D721Med (cell line): ENCODE results near the gene GPR62.

Experiments used
- DNase-seq: peaks from one replicate; pipeline ENCODE4 v3.0.0; 2011; ENCODE audit warnings: low spot score; ENCODE audit not compliant: insufficient read length
- FAIRE-seq: peaks from 2 replicates; lab custom pipeline; 2011; peaks lifted over from hg19 to GRCh38; lab: Jason Lieb, UNC
- CTCF ChIP-seq: IDR thresholded peaks from 2 replicates; pipeline ENCODE4 v1.5.1; 2012; ENCODE audit warnings: mild to moderate bottlenecking, control low read depth; ENCODE audit not compliant: insufficient read depth; ENCODE audit errors: missing control alignments

GPR62 gene

DNA sequence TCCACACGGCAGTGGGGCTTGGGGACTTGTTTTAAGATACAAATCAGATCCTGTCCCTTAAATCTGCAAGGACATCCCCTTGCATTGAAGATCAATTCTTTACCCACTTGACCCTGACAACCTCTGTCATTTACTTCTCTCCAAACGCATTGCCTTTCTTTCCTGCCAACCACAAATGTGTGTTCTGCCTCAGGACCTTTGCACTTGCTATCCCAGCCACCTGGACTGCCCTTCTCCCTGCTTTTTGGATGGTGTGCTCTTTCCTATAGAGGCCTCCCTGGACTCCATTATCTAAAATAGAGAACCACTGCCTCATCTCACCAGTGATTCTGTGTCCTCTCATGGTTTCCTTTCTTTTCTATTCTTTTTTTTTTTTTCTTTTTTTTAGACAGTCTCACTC lies 42.0 kb downstream of the GPR62 start:
- FAIRE-seq: no peak
- no peak for TF ChIP-seq CTCF
- DNase-seq: no peak

DNA sequence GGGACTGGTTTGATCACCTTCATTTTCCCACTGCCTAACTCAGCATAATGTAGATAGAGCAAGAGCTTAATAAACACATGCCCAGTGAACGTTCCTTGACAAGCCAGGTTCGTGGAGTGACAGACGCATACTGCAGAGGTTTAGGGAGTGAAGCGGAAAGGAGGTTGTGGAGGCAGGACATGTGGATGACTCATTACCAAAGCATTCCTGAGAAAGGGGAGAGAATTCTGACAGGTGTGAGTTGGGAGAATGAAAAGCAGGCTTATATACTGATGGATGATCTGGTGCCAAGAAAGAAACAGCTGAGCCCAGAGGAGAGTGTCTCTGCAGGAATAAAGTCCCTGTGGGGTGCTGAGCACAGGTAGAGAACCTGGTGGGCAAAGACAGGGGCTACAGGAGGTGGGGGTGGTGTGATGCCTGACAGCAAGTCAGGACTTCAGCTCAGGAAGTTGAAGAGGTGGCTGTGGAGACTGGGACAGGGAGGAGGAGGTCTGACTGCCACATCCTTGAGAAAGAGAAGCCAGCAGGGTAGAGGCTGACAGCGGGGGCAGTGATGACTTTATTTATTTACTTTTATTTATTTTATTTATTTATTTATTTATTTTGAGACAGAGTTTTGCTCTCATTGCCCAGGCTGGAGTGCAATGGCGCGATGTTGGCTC lies 42.9 kb downstream of the GPR62 start:
- no peak for DNase-seq
- FAIRE-seq: no peak
- TF ChIP-seq CTCF: no peak

DNA sequence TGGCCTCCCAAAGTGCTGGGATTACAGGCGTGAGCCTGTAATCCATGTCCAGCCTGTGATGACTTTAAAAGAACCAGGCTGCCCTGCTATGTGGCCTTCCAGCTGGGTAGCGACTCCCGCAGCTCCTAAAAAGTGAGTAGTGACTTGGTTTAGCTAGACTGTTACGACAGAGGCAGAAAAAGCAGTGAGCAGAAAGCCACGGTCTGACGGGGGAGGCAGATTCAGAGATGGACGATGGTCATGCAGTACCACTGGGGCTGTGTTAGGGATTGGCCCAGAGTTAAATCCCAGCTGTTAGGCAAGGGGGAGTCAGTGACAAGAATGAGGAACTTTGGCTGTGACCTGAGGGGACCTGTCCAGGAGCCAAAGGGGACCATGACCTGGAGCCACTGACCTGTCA lies 43.6 kb downstream of the GPR62 start:
- no peak for TF ChIP-seq CTCF
- no peak for DNase-seq
- FAIRE-seq: no peak

- no peak for TF ChIP-seq CTCF
- no peak for DNase-seq
- FAIRE-seq: no peak
These were observed 44.7 kb downstream of the GPR62 start for GRCh38 chr3:51999846-52000245.

DNA sequence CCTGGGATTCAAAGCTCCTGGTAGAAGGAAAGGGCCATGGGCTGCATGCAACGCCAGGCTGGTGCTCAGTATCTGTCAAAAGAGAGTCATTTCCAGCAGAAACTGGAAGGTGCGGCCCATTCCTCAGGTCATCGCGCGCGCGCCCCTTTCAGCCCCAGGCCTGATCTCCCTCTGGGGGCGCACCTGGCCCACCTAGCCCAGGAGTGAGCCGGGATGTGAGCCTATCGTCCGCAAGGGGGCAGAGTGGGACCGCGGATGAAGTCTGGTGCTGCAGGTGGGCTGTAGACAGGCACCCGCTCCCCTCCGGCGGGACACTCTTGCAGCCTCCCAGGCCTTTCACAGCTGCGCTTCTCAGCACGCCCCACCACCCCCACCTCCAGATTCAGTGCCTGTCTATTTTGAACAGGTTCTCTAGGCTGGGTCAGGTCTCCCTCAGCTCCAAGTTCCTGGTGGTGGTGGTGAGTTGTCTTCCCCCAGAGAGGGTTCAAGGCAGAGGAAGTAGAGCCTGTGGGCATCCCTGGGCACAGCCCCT lies 46.3 kb downstream of the GPR62 start:
- TF ChIP-seq CTCF: peak; percentile 93
- peak; percentile 97 for DNase-seq
- no peak for FAIRE-seq

DNA sequence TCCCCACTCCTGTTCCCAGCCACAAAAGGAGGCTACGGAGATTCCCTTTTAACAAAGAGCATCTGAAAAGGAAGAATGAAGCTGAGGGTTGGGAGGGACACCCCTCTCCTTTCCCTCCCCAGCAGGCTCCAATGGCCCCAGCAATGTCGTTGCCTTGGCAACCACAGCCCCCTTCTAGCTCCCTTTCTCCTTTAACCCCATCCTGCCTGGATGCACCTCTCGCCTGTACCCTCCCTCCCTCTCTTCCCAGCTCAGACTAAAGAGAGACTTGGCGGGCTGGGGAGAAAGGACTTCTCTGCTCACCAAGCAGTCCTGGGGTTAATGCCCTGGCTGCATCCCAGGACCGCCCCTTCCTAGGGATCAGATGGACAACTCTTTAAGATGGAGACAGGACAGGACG lies 47.6 kb downstream of the GPR62 start:
- FAIRE-seq (no peak), DNase-seq (no peak)
- no peak for TF ChIP-seq CTCF

DNA sequence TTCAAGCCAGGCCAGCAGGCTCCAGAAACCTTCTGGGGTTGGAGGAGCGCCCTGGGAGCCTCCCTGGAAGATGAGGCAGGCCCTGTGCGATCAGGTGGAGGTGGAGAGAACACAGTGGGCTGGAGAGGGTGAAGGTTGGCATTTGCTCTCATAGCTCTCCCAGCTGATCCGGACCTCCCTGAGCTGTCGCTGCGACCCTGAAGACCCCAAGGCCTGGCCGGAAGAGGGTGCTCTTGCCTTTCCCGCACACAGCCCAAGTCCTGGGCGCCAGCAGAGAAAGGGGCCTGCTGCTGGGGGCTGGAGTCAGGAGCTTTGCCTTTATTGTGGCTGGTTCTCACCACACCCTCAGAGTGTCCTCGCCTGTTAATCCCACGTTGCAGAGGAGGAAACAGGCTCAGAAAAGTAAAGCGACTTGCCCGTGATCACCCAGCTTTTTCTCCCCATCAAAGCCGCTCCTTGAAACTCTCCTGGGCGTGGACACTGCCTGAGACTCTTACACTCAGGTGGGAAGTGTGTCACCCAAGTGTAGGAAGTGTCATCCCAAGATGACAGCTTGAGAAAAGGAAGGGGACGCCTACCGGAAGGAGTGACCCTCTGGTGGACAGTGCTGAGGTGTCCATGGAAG lies 49.1 kb downstream of the GPR62 start:
- DNase-seq (peak; percentile 92), FAIRE-seq (no peak)
- TF ChIP-seq CTCF: peak; percentile 82
